Measurements from ENCODE around the gene TMF1.

TMF1 gene

GRCh38 chr3:69012100-69012799 lies 39.9 kb downstream of the TMF1 start:
- DNase-seq = no peak

DNA sequence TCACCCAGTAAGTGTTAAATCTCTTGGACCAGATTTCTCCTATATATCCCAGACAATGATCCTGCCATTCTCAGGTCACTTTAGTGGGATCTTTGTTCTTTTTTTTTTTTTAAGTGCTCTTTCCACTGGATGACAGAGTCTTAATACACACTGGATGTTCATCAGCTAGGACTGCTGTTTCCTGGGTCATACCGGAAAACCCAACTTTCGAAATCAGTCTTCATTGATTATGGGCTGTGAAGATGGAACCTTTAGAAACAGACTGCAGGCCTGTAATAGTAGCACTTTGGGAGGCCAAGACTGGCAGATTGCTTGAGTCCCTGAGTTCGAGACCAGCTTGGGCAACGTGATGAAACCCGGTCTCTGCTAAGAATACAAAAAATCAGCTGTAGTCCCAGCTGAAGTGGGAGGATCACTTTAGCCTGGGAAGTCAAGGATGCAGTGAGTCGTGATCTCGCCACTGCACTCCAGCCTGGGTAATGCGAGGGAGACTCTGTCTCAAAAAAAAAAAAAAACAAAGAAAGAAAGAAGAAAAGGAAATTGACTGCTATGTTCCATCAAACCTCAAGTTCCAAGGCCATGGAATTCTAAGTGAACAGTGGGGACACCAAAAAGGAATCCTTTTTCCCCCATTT lies 40.9 kb downstream of the TMF1 start:
- no peak for DNase-seq

DNA sequence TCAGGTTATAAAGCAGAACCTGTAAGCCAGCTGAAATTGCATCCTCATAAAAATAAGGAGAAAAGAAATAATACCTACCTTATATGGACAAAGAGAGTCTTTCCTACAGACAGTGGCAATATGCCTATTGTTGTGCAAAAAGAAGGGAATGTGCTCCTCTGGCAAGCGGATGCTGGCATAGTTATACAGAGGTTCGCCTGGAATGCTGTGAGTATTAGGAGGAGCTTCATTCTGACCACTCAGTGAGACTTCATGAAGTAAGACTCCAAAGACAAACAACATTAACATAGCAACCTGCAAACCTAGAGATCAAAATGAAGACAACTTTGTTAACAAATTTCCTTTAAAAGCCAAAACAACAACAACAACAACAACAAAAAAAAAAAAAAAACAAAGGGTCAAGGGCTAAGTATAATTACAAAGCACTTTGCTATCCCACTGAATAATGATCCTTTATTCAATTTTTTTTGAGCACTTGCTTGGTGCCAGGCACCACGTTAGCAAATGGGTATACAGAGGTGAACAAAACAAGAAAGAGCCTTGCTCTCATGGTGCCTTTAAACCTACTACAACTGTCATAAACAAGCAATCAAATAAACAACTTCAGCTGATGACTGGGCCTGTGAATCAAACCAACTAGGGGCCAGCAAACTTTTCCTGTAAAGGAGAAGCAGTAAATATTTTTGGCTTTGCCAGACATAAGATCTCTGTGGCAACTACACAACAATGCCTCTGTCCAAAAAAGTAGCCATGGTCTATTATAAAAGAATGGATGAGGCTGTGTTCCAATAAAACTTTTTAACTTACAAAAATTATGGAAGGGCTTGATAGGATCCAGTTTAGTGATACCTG lies 42.3 kb downstream of the TMF1 start:
- DNase-seq = no peak

DNA sequence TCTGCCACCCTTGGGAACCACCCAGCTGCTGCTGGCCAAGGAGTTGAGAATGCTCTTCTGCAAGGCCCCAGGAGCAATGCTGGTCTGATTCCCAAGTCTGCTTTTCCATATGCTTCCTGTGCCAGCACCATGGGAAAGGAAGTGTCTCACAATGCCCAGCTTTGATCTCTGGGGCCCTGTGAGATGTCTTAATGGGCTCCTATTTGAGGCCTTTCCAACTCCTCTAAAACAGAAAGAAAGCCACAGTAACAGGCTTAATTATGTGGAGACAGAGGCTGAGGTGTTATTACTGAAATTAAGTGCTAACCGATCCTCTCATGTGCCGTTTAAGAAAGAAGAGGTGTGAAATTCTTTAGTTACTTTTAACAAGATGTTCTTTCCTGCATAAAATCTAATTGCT lies 43.2 kb downstream of the TMF1 start:
- no peak for DNase-seq

DNA sequence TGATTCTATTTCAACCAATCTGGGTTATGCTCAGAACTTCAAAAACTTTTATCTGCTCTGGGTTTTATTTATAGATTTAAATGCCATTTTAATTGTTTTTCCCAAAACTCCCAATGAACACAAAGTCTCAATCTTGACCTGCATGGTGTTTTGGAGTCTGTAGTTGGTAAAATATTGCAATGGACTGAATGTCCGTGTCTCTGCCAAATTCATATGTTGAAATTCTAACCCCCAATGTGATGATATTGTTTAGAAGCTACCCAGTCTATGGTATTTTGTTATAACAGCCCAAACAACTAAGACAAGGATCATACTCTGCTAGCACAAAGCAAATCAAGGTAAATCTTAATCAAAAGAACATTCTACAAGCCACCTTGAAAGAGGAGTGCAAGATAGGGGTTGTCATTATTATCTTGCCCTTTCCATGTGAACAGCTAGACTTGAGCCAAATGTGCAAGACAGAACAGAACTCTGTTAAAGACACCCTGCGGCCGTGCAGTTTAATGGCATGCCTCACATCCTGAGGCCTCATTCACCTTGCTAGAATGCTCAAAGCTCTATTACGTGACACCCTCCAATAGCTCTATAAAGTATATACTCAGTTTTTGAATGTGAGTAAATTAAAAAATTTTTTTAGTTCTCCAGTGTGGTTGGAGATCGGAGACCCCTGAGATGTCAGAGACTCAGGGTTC lies 46.2 kb downstream of the TMF1 start:
- no peak for DNase-seq

GRCh38 chr3:69005071-69005790 lies 46.9 kb downstream of the TMF1 start:
- DNase-seq = no peak

- no peak for DNase-seq
Measured at GRCh38 chr3:69004138-69004537, 48.0 kb downstream of the TMF1 start.

DNA sequence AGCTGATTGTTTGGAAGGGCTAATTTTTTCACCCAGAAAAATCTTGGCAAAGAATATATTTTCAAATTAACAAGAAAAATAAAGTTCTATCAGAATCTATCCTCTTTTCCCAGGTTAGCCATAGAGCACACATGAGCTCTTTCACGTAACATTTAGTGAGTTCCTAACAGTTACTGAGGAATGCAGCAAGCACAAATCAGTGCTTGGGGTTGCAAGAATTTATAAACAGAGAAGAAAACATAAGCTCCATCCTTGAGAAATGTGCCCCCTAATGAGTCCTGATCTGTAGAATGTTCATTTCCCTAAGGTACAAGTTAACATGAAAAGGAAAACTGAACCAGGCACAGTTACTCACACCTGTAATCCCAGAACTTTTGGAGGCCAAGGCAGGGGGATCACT lies 52.5 kb downstream of the TMF1 start:
- DNase-seq = no peak

GRCh38 chr3:68999158-68999557 lies 53.0 kb downstream of the TMF1 start:
- no peak for DNase-seq

DNA sequence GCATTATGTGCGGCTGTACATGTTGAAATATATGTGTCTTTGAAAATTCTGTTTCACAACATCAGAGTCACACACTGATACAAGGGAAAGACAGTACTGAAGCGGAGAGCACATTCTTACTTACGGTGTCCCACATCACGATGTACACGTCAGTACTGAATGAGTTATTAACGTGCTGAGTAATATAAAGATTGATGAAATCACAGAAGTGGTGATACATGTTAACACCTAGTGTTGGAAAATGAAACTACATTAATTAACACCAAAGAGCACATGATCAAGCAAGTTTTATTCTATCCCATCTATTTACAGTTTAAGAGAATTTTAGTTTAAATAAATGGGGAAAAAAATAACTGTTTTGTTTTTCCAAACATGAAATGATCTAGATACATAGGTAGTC lies 54.2 kb downstream of the TMF1 start:
- DNase-seq = no peak

DNA sequence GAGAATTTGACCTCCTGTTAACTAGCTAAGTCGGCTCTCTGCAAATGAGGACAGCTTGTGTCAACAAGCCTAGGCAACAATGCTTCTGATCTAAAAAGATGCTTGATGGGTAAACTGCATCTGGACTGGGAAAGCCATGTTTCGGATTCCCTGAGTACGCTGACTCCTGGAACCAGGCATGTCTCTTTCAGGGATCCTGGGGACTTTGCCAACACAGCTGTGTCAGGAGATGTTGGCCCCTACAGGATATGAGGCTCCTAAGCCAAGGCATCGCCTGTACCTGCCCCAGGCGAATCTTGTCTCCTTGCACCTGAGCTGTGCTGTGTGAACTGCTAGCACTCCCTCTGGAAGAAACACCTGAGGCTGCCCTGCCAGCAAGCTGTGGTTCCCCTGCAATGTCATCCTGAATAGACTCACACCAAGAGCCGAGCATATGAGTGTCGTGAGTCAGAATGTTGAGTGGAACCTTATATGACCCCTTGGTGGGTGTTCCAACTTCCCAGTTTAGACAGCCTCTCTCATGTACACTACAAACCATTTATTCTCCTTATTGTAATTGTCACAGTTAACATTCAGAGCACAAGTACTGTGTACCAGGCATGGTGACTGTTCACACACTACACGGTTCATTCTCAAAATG lies 55.7 kb downstream of the TMF1 start:
- DNase-seq = no peak

- DNase-seq = no peak
Measured at GRCh38 chr3:68988740-68989139, 63.4 kb downstream of the TMF1 start.

DNA sequence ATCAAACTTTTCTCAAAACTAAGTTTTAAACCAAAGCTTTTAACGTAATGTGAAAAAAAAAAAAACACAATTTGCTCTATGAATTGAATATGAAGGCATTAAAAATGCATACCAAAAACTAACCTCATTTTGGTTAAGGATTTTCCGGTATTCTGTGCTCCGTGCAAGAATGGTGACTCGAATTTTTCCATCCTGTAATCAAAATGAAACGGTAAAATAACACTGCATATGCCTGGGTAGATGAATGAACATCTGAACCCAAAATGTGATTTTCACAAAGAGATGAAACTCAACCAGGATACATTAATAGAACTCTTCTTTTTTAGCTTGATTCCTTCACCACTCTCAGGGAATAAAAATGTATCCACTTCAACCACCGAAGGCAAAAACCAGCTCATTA lies 64.8 kb downstream of the TMF1 start:
- no peak for DNase-seq

DNA sequence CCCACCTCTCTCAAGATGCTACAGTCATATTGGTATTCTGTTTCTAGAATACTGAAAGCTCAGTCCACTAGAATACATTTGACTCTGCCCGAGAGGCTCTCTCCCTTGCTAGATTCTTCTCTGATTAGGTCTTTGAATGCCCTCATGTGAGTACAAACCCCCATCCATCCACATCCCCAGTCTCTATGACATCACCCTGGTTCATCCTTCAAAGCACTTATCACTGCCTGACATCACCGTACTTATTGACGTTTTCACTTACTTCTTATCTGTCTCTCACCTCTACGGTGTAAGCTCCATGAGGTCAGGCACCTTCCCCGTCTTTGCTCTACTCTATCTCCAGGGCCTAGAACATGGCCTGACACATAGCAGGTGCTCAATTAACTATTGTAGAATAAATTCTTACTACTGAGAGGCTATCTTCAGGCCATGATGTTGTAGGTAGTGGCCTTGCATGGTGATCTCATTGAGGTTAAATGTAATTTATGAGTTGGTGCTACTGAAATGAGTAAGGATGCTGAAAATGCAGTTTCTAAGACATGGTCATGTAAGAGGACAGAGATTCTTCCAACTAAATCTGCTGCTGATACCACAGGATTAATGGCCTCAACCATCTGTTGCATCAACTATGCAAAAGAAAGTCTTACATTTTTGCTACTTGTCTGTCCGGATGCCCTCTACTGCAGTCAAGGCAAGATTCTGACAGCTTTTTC lies 65.5 kb downstream of the TMF1 start:
- no peak for DNase-seq

GRCh38 chr3:68985146-68985790 lies 66.9 kb downstream of the TMF1 start:
- DNase-seq = no peak

DNA sequence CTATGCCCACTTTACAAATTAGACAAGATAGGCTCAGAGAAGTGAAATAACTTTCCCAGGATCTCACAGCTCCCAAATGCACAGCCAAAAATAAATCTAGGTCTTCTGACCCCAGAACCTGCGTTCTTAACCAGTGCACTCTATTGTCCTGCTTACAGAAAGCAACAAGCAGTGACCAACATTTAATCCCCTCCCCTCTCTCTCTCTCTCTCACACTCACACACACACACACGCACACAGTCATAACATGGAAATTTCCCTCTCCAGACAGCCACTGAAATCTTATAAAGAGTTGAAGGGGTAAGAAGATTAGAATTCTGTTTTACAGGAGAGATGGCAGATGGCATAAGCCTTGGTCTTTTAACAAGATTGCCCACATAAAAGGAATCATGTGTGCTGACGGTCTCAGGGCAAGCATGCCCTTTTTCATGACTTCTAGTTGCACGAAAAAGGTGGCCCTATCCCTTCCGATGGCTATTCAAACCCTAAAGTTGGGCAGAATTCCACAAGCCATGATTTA lies 68.1 kb downstream of the TMF1 start:
- no peak for DNase-seq

DNA sequence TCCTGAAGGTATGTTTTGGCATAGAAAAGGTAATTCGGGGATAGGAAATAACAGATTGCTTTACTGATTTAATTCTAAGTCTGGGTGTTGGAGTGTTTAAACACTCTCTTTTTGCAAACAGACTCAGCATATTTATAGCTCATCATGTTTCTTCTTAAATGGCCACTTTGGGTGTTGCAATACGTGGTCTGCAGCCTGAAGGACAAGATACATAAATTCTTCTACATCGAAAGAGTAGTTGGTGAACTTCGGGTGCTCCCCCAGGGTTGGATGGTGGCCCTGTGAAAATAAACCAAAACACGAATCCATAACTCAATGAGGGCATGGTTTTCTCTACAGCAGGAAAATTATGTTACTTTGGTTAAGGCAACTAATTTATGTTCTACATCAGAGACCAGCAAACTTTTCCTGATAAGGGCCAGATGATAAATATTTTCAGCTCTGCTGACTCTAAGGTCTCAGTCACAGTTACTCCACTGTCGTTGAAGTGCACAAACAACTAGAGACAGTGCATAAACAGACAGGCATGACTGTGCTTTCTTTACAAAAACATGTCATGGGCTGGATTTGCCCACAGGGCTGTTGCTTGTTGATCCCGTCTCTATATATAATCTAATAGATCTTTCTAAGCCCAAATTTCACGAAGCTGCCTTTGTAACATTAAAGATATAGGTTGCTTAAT lies 74.5 kb downstream of the TMF1 start:
- DNase-seq = no peak

DNA sequence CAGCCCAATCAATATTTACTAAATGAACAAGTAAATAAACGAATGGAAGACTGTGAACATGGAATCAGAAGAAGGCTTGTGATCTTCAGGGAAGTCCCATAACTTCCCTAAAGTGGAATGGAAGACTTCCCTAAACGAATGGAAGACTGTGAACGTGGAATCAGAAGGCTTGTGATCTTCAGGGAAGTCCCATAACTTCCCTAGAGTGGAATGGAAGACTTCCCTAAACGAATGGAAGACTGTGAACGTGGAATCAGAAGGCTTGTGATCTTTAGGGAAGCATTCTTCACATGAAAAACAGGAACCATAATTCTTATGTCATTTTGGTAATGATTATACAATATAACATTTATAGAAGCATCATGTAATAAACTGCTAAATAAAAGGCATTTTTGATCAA lies 77.4 kb downstream of the TMF1 start:
- no peak for DNase-seq

GRCh38 chr3:68973639-68974038 lies 78.5 kb downstream of the TMF1 start:
- DNase-seq = no peak

DNA sequence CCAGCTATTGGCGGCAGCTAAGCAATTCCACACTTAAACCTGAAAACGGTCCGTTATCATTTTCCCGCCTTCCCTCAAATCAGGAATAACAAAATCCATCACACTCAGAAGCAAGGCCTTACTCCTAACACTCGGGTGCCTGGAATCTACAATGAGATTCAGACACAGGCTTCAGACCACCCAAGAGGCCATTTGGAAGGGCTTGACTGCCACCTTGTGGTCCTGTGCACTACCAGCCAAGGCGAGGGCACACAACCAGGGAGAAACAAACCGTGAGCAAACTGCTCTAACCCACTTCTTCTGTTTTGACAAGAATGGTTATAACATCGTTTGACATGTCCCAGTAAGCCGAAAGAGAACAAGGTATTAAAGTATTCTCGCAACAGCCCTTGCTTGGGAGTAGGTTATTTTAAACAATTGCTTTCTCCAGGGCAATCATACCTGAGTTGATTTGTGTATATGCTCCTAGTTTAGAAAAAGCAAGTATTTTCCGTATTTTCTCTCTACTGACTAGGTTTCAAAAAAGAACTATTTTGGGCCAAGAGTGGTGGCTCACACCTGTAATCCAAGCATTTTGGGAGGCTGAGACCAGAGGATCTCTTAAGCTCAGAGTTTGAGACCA lies 79.7 kb downstream of the TMF1 start:
- peak; percentile 33 for DNase-seq
